GM12865 (cell line): ENCODE data around the gene ELMO3.

ENCODE experiments used
- DNase-seq: peaks from one replicate; pipeline ENCODE4 v3.0.0; 2010; ENCODE audit warnings: low read depth
- H3K4me3 ChIP-seq: 2 replicates; pipeline ENCODE4 v1.5.1; 2011; ENCODE audit warnings: mild to moderate bottlenecking, low read depth, low read length, control low read depth
- TF ChIP-seq, protein P1 (sequence below): IDR thresholded peaks from 2 replicates; pipeline ENCODE4 v1.5.1; 2011; ENCODE audit warnings: low read length, control low read depth, low read depth, inconsistent platforms; ENCODE audit not compliant: insufficient read depth; ENCODE audit errors: missing control alignments

ELMO3 gene, protein sequence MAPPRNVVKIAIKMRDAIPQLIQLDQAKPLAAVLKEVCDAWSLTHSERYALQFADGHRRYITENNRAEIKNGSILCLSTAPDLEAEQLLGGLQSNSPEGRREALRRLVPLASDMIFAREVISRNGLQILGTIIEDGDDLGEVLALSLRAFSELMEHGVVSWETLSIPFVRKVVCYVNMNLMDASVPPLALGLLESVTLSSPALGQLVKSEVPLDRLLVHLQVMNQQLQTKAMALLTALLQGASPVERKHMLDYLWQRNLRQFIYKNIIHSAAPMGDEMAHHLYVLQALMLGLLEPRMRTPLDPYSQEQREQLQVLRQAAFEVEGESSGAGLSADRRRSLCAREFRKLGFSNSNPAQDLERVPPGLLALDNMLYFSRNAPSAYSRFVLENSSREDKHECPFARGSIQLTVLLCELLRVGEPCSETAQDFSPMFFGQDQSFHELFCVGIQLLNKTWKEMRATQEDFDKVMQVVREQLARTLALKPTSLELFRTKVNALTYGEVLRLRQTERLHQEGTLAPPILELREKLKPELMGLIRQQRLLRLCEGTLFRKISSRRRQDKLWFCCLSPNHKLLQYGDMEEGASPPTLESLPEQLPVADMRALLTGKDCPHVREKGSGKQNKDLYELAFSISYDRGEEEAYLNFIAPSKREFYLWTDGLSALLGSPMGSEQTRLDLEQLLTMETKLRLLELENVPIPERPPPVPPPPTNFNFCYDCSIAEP

GRCh38 chr16:67199011-67199807 is at the start of gene ELMO3:
Gene ELMO3, plus strand, starts transcription at chr16:67199131. Its CDS starts 196 bp downstream, at chr16:67199327.
- H3K4me3 ChIP-seq = no peak within 1 kb of the TSS
- DNase-seq = no peak
- TF ChIP-seq, protein P1, sequence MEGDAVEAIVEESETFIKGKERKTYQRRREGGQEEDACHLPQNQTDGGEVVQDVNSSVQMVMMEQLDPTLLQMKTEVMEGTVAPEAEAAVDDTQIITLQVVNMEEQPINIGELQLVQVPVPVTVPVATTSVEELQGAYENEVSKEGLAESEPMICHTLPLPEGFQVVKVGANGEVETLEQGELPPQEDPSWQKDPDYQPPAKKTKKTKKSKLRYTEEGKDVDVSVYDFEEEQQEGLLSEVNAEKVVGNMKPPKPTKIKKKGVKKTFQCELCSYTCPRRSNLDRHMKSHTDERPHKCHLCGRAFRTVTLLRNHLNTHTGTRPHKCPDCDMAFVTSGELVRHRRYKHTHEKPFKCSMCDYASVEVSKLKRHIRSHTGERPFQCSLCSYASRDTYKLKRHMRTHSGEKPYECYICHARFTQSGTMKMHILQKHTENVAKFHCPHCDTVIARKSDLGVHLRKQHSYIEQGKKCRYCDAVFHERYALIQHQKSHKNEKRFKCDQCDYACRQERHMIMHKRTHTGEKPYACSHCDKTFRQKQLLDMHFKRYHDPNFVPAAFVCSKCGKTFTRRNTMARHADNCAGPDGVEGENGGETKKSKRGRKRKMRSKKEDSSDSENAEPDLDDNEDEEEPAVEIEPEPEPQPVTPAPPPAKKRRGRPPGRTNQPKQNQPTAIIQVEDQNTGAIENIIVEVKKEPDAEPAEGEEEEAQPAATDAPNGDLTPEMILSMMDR = no peak

DNA sequence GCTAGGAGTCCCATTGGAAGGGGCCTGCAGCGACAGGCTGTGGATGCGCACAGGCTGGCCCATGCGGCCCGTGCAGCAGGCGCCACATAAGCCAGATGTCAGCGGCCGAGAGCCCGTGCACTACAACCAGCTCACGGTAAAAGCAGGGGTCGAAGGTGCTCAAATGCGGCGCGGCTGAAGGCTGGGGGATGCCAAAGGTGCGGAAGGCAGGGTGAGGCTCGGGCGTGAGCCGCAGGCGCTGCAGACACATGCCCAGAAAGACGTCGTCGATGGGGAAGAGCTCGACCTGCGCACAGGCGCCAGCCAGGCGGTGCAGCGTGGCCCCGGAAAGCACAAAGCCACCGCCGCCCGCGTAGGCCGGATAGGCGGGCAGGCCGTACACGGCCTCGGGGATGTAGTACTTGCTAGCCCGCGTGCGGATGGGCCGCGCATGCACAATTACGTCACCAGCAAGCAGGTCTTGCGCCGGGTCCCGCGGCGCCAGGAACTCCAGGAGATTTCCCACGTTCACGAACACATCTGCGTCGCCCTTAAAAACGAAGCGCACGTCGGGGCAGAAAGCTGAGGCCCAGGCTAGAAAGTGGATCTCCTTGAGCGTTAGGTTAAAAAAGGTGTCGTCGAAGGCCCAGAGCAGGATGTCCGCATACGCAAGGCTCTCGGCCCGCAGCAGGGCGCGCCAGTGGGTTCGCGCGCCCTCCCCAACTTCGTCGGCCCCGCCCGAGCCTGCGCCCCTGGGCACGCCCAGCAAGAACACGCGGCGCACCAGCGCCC is 49.5 kb upstream of the ELMO3 start:
- TF ChIP-seq, protein P1 = no peak
- no peak overlapping the region for H3K4me3 ChIP-seq
- no peak for DNase-seq

GRCh38 chr16:67150047-67150832 is 48.7 kb upstream of the ELMO3 start:
- H3K4me3 ChIP-seq = peak overlapping the region; percentile 73
- peak; percentile 44 for DNase-seq
- TF ChIP-seq, protein P1 = no peak

- DNase-seq = peak; percentile 67
- TF ChIP-seq, protein P1 = no peak
- H3K4me3 ChIP-seq = peak within 1 kb of the TSS; percentile 73
Observed at GRCh38 chr16:67150833-67151396, 48.0 kb upstream of the ELMO3 start, which contains the start of gene B3GNT9. Gene B3GNT9, minus strand, starts transcription at chr16:67150998. Its CDS starts 513 bp downstream, at chr16:67150485.

DNA sequence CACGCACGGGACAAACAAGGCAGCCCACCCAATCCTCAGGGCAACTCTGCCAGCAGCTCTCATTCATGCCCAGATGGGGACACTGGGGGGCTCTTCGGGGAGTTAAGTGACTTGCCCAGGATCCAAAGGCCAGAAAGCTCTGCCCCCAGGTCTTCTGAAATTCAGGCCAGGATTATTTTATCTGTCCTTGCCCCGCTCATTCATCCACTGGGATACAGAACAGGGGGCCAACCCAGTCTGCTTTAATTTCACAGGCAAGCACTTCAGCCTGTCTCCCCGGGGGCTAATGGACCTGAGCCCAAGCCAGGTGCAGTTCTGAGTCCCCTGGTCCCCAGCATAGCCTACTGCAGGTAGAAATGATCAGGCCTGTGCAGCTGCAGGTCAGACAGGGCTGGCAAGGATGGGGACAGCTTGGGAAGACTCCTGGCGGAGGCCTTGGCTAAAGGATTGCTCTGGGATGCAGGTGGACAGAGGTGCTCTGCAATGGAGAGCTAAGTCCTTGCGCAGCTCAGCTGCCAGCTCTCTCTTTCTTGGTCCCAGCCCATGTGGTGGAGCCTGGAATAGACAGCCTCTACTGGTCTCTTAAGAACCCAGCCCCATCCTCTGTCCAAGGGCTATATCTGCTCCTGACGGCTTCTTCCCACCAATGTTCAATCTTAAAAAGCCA is 47.4 kb upstream of the ELMO3 start:
- DNase-seq = no peak
- H3K4me3 ChIP-seq = no peak overlapping the region
- TF ChIP-seq, protein P1 = no peak
